Measurements from ENCODE around the gene BGLAP. TPM values are rescaled to one million over a fixed set of nuclear protein-coding genes. Genes with fewer than 3 reads are reported as not detected.

BGLAP gene
- polyA plus RNA-seq, 3 donors: 2.2 TPM; not detected in 2

- peaks cover 0 to 1% (median 0%) of the 10 kb centered on the region in 3 donors for H3K27me3 Mint-ChIP-seq (ENCODE audit: low read depth in 3 of 3)
- Histone ChIP-seq H4K20me1 (ENCODE audit: insufficient read depth, low read length) (peaks cover 60% of the 10 kb centered on the region), H3K4me1 (ENCODE audit: control insufficient read depth in 1 of 2, insufficient read depth in 2 of 2, low read length in 2 of 2) (no peaks in the 10 kb centered on the region), H3K79me2 (ENCODE audit: insufficient read depth, low read length) (no peaks in the 10 kb centered on the region), H2AFZ (ENCODE audit: insufficient read depth, low read depth, low read length, poor library complexity, severe bottlenecking) (no peak overlapping the region), H3K9me3 (replicated peaks in 1 of 2; ENCODE audit: control insufficient read depth in 1 of 2, insufficient read depth in 1 of 2, low read length in 2 of 2) (no peaks in the 10 kb centered on the region), H3K36me3 (replicated peaks in 1 of 2; ENCODE audit: control insufficient read depth in 1 of 2, insufficient read depth in 2 of 2, low read length in 2 of 2) (peaks cover 91 to 93% of the 10 kb centered on the region in 2 donors), H3K4me3 (replicated peaks in 1 of 3; ENCODE audit: low read depth in 2 of 3, low read length in 3 of 3) (no peak overlapping the region), H3K4me2 (replicated peaks; ENCODE audit: extremely low read depth, low read length, poor library complexity, severe bottlenecking) (no peak overlapping the region), H3K27me3 (ENCODE audit: control insufficient read depth in 2 of 2, insufficient read depth in 2 of 2, low read length in 2 of 2) (no peaks in the 10 kb centered on the region), H3K9ac (ENCODE audit: insufficient read depth, low read length, poor library complexity, severe bottlenecking) (no peak overlapping the region), H3K27ac (ENCODE audit: low read depth in 1 of 2, low read length in 2 of 2) (no peak overlapping the region)
- 92% methylated on average over 3 of the region's 3 CpGs for WGBS (ENCODE audit: insufficient coverage)
- H3K4me1 Mint-ChIP-seq: no peaks in the 10 kb centered on the region
- H3K4me3 Mint-ChIP-seq: no peak overlapping the region
- no peak for DNase-seq
- TF ChIP-seq, protein P1, sequence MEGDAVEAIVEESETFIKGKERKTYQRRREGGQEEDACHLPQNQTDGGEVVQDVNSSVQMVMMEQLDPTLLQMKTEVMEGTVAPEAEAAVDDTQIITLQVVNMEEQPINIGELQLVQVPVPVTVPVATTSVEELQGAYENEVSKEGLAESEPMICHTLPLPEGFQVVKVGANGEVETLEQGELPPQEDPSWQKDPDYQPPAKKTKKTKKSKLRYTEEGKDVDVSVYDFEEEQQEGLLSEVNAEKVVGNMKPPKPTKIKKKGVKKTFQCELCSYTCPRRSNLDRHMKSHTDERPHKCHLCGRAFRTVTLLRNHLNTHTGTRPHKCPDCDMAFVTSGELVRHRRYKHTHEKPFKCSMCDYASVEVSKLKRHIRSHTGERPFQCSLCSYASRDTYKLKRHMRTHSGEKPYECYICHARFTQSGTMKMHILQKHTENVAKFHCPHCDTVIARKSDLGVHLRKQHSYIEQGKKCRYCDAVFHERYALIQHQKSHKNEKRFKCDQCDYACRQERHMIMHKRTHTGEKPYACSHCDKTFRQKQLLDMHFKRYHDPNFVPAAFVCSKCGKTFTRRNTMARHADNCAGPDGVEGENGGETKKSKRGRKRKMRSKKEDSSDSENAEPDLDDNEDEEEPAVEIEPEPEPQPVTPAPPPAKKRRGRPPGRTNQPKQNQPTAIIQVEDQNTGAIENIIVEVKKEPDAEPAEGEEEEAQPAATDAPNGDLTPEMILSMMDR (IDR thresholded peaks at IDR 0.05): no peak
- peaks cover 79 to 95% of the 10 kb centered on the region in 2 donors for H3K36me3 Mint-ChIP-seq
- intact Hi-C loops (cut with micrococcal nuclease): no loop called here
- H3K27ac Mint-ChIP-seq: peak overlapping the region in 2 of 7 donors; percentile 40 to 73
- peaks cover 0 to 1% (median 0%) of the 10 kb centered on the region in 7 donors for H3K9me3 Mint-ChIP-seq
These were observed 11.7 kb downstream of the BGLAP start for GRCh38 chr1:156253634-156254033.

GRCh38 chr1:156257711-156258110, 15.7 kb downstream of the BGLAP start:
- H3K4me1 Mint-ChIP-seq: no peaks in the 10 kb centered on the region
- H3K4me2 ChIP-seq (replicated peaks; ENCODE audit: extremely low read depth, low read length, poor library complexity, severe bottlenecking): no peak overlapping the region
- H3K9me3 ChIP-seq (replicated peaks in 1 of 2; ENCODE audit: control insufficient read depth in 1 of 2, insufficient read depth in 1 of 2, low read length in 2 of 2): no peaks in the 10 kb centered on the region
- H3K27me3 ChIP-seq (ENCODE audit: control insufficient read depth in 2 of 2, insufficient read depth in 2 of 2, low read length in 2 of 2): no peaks in the 10 kb centered on the region
- H3K36me3 Mint-ChIP-seq: peaks cover 75 to 95% of the 10 kb centered on the region in 2 donors
- DNase-seq: no peak
- H3K27me3 Mint-ChIP-seq (ENCODE audit: low read depth in 3 of 3): peaks cover 0 to 1% (median 0%) of the 10 kb centered on the region in 3 donors
- no peaks in the 10 kb centered on the region for H3K4me1 ChIP-seq (ENCODE audit: control insufficient read depth in 1 of 2, insufficient read depth in 2 of 2, low read length in 2 of 2)
- H3K36me3 ChIP-seq (replicated peaks in 1 of 2; ENCODE audit: control insufficient read depth in 1 of 2, insufficient read depth in 2 of 2, low read length in 2 of 2): peaks cover 92 to 94% of the 10 kb centered on the region in 2 donors
- H3K9me3 Mint-ChIP-seq: peaks cover 0 to 1% (median 0%) of the 10 kb centered on the region in 7 donors
- peaks cover 60% of the 10 kb centered on the region for H4K20me1 ChIP-seq (ENCODE audit: insufficient read depth, low read length)
- H2AFZ ChIP-seq (ENCODE audit: insufficient read depth, low read depth, low read length, poor library complexity, severe bottlenecking): no peak overlapping the region
- H3K4me3 ChIP-seq (replicated peaks in 1 of 3; ENCODE audit: low read depth in 2 of 3, low read length in 3 of 3): no peak overlapping the region
- WGBS (ENCODE audit: insufficient coverage): no CpG with 5 or more reads among the region's 2 CpGs
- intact Hi-C loops (cut with micrococcal nuclease): no loop called here
- peak overlapping the region in 1 of 7 donors; percentile 63 for H3K27ac Mint-ChIP-seq
- no peak overlapping the region for H3K4me3 Mint-ChIP-seq
- TF ChIP-seq, protein P1 (IDR thresholded peaks at IDR 0.05): no peak
- peaks cover 5% of the 10 kb centered on the region for H3K79me2 ChIP-seq (ENCODE audit: insufficient read depth, low read length)
- no peak overlapping the region for H3K27ac ChIP-seq (ENCODE audit: low read depth in 1 of 2, low read length in 2 of 2)
- no peak overlapping the region for H3K9ac ChIP-seq (ENCODE audit: insufficient read depth, low read length, poor library complexity, severe bottlenecking)

Data from CD14-positive monocyte (primary cell).